GM12878 (cell line): Measurements from ENCODE around the gene SH3BP5. TPM values are rescaled to one million over a fixed set of nuclear protein-coding genes. Genes with fewer than 3 reads are reported as not detected.

Experiments
- ATAC-seq: fragments of 200-7000 bp; cut with Tn5 transposase; 3 replicates; pipeline ENCODE4 v1.9.1; 2020; ENCODE audit warnings: mild to moderate bottlenecking, moderate library complexity
- BruUV-seq: library from RNA; stranded (reverse); fragments of 400-500 nt; replicated peaks from 2 replicates; lab custom pipeline; 2021; lab: Mats Ljungman, UMichigan
- CTCF ChIA-PET: fragments of 300-600 bp; sonication (Branson Sonifier 250); formaldehyde crosslinking; extraction: SDS; loops from one replicate; lab custom pipeline; 2021; ENCODE audit warnings: inconsistent platforms; lab: Yijun Ruan, JAX
- POLR2A ChIA-PET: fragments of 350-600 bp; formaldehyde crosslinking; extraction: SDS; loops from one replicate; lab custom pipeline; 2021; ENCODE audit warnings: inconsistent platforms; lab: Charles Lee
- RAD21 ChIA-PET: fragments of 300-600 bp; sonication (Branson Sonifier 250); formaldehyde crosslinking; loops from one replicate; lab custom pipeline; 2023; ENCODE audit warnings: antibody characterized with exemption; ENCODE audit not compliant: unreplicated experiment; lab: Charles Lee
- SMC1A ChIA-PET: fragments of 300-600 bp; sonication (Branson Sonifier 250); formaldehyde crosslinking; loops from one replicate; lab custom pipeline; 2023; ENCODE audit not compliant: unreplicated experiment, uncharacterized antibody; lab: Charles Lee
- DNase-seq: peaks from one replicate; pipeline ENCODE4 v3.0.0-alpha.2; 2011; ENCODE audit warnings: low read depth, low spot score
- FAIRE-seq: peaks from 3 replicates; lab custom pipeline; 2011; peaks lifted over from hg19 to GRCh38; lab: Jason Lieb, UNC
- H2AFZ ChIP-seq: 2 replicates; pipeline ENCODE4 v1.6.0; 2011; ENCODE audit warnings: low read depth, low read length, control low read depth; ENCODE audit not compliant: control insufficient read depth
- H3K27ac ChIP-seq: 2 replicates; pipeline ENCODE4 v1.5.1; 2011; ENCODE audit warnings: control low read depth; ENCODE audit not compliant: control insufficient read depth, insufficient read depth
- H3K27me3 ChIP-seq, 2 experiments: replicated peaks in 1 of 2; 2 replicates each; pipeline versions ENCODE4 v1.6.0 to v1.6.1; 2011; ENCODE audit warnings: low read length in 1 of 2; ENCODE audit not compliant: control insufficient read depth in 2 of 2, insufficient read depth in 2 of 2
- H3K36me3 ChIP-seq, 2 experiments: 2 replicates each; pipeline ENCODE4 v1.5.1; 2011; ENCODE audit warnings: low read length in 1 of 2; ENCODE audit not compliant: control insufficient read depth in 2 of 2, insufficient read depth in 2 of 2
- H3K4me1 ChIP-seq: 2 replicates; pipeline ENCODE4 v1.6.1; 2011; ENCODE audit warnings: mild to moderate bottlenecking, low read length, moderate library complexity, mixed read lengths; ENCODE audit not compliant: control insufficient read depth, insufficient read depth
- H3K4me2 ChIP-seq: 2 replicates; pipeline ENCODE4 v1.6.0; 2011; ENCODE audit warnings: control low read depth; ENCODE audit not compliant: control insufficient read depth, insufficient read depth
- H3K4me3 ChIP-seq: fragments of 200-600 bp; sonication (generic); 2 replicates; pipeline ENCODE4 v1.5.1; 2016
- H3K79me2 ChIP-seq: 2 replicates; pipeline ENCODE4 v1.6.0; 2011; ENCODE audit warnings: low read length; ENCODE audit not compliant: control insufficient read depth, insufficient read depth
- H3K9ac ChIP-seq: 2 replicates; pipeline ENCODE4 v1.8.0; 2011; ENCODE audit warnings: low read length, control low read depth, mixed read lengths; ENCODE audit not compliant: control insufficient read depth, insufficient read depth
- H3K9me3 ChIP-seq: replicated peaks from 3 replicates; pipeline ENCODE4 v1.5.1; 2011; ENCODE audit warnings: mild to moderate bottlenecking, low read length; ENCODE audit not compliant: control insufficient read depth, insufficient read depth
- H4K20me1 ChIP-seq: 2 replicates; pipeline ENCODE4 v1.6.0; 2011; ENCODE audit not compliant: control insufficient read depth, insufficient read depth
- BHLHE40 ChIP-seq, 2 experiments: fragments of 450-650 bp in 1 of 2; IDR thresholded peaks; 2 replicates each; pipeline ENCODE4 v1.6.1; 2011 to 2017; ENCODE audit warnings: low read depth in 2 of 2, borderline replicate concordance in 1 of 2, improper control_type of control experiment in 1 of 2, low read length in 1 of 2, mild to moderate bottlenecking in 1 of 2
- IKZF2 ChIP-seq, 2 experiments: fragments of 450-650 bp; IDR thresholded peaks; 2 replicates each; pipeline ENCODE4 v1.6.1; 2017; ENCODE audit warnings: mild to moderate bottlenecking in 2 of 2, moderate library complexity in 2 of 2
- KLF5 ChIP-seq: fragments of 450-650 bp; IDR thresholded peaks from 2 replicates; pipeline ENCODE4 v1.6.1; 2014; ENCODE audit warnings: mild to moderate bottlenecking; ENCODE audit not compliant: partially characterized antibody
- POLR2A ChIP-seq: IDR thresholded peaks from 2 replicates; pipeline ENCODE4 v1.6.1; 2011; ENCODE audit warnings: low read depth, mild to moderate bottlenecking, low read length
- RB1 ChIP-seq: fragments of 450-650 bp; formaldehyde crosslinking; IDR thresholded peaks from 2 replicates; pipeline ENCODE4 v1.6.1; 2017; ENCODE audit warnings: mild to moderate bottlenecking, borderline replicate concordance
- SMARCA5 ChIP-seq: fragments of 450-650 bp; IDR thresholded peaks from 2 replicates; pipeline ENCODE4 v1.6.1; 2017; ENCODE audit warnings: mild to moderate bottlenecking
- SREBF2 ChIP-seq: IDR thresholded peaks from 2 replicates; pipeline ENCODE4 v1.6.1; 2012; ENCODE audit warnings: mild to moderate bottlenecking, low read length
- TCF3 ChIP-seq: IDR thresholded peaks from 2 replicates; pipeline ENCODE4 v1.6.1; 2012; ENCODE audit warnings: low read depth, mild to moderate bottlenecking, low read length, borderline replicate concordance; ENCODE audit not compliant: insufficient read depth
- ZNF274 ChIP-seq: IDR thresholded peaks from one replicate; pipeline ENCODE4 v1.8.0; 2011; ENCODE audit not compliant: insufficient read length, insufficient read depth
- WGBS: methylation state at CpG from one replicate; pipeline ENCODE4 v1.1.6; 2016; ENCODE audit warnings: low lambda C conversion rate; ENCODE audit not compliant: insufficient replicate concordance, insufficient coverage; ENCODE audit errors: missing lambda C conversion rate; 5-methylcytosine and 5-hydroxymethylcytosine counted together
- in situ Hi-C: fragments of 300-500 bp; cut with MboI; formaldehyde crosslinking; loops from 9 replicates; pipeline ENCODE4 v1.14.3; 2018; ENCODE audit warnings: mixed read lengths
- intact Hi-C: fragments of 100-400 bp; cut with micrococcal nuclease; formaldehyde crosslinking; loops from one replicate; pipeline ENCODE4 v1.14.2; 2022; ENCODE audit not compliant: unreplicated experiment
- polyA plus RNA-seq, 11 experiments: library from polyadenylated mRNA; depleted of rRNA in 4 of 11; unstranded in 6 of 11; stranded (reverse) in 5 of 11; fragments of >200 nt; fragmentation: Nextera tagmentation in 4 of 11; fragmentation: Illumina TruSeq in 1 of 11; extraction: Ambion mirVana in 4 of 11; extraction: Trizol in 1 of 11; gene quantifications; 1 replicate in 1 of 11; 2 replicates in 10 of 11; pipeline versions ENCODE4 v1.2.1 to v1.2.3, GENCODE V29; 2011 to 2016; ENCODE audit warnings: inconsistent platforms in 2 of 11, missing spikeins in 2 of 11, low read depth in 1 of 11
- total RNA-seq, 4 experiments: library from RNA; depleted of rRNA in 3 of 4; stranded (reverse); fragments of >200 nt in 3 of 4; fragmentation: Illumina TruSeq in 1 of 4; extraction: Trizol in 1 of 4; gene quantifications; 2 replicates each; pipeline versions ENCODE4 v1.2.1 to v1.2.3, GENCODE V29; 2013 to 2021

SH3BP5 gene
- total and polyA plus RNA-seq, 10 of the 15 experiments (the other 5 are each of a cell fraction or from before 2014, with no cell fraction given), result 14.9 to 87.5 (median 43.7) TPM

GRCh38 chr3:15279671-15280402 is 52.5 kb downstream of the SH3BP5 start:
- Histone ChIP-seq H3K27ac (no peak overlapping the region), H3K9me3 (no peaks in the 10 kb centered on the region), H3K9ac (no peak overlapping the region), H3K4me2 (no peak overlapping the region), H3K36me3 (peaks cover 0 to 12% of the 10 kb centered on the region in 2 experiments; a peak in 2 of 4 replicates), H3K27me3 (no peaks in the 10 kb centered on the region), H2AFZ (no peak overlapping the region), H4K20me1 (no peaks in the 10 kb centered on the region), H3K4me1 (peaks cover 21% of the 10 kb centered on the region), H3K4me3 (no peak overlapping the region), H3K79me2 (no peaks in the 10 kb centered on the region; the same call in 1 of the 2 replicates)
- ChIA-PET CTCF (interaction anchor here (1.0 to 3.5 kb wide), 10 partner anchors 10 to 277 kb away, joined by 3 to 16 read pairs (median 4); partner anchors contain the start of gene SH3BP5), RAD21 (interaction anchor here (0.6 to 1.9 kb wide), 5 partner anchors 12 to 126 kb away, joined by 3 to 8 read pairs (median 4); no protein-coding TSS in a partner anchor), SMC1A (interaction anchor here (0.6 to 3.7 kb wide), 9 partner anchors 9 to 277 kb away, joined by 3 to 27 read pairs (median 4); no protein-coding TSS in a partner anchor), POLR2A (no interaction called here)
- FAIRE-seq, result no peak
- no peak; the same call in none of the 3 replicates for ATAC-seq
- TF ChIP-seq IKZF2 (IDR thresholded peaks at IDR 0.05) (no peak), SREBF2 (no peak), BHLHE40 (IDR thresholded peaks at IDR 0.05; ENCODE audit: borderline replicate concordance in 1 of 2, low read depth in 2 of 2, low read length in 1 of 2) (no peak), TCF3 (no peak), SMARCA5 (no peak), ZNF274 (no peak), POLR2A (no peak), KLF5 (no peak), RB1 (no peak)
- intact Hi-C loops, result no loop called here
- WGBS, result 61% methylated on average over 12 of the region's 12 CpGs
- no peak for DNase-seq
- no TSS peak for BruUV-seq
- in situ Hi-C loops, result no loop called here
